Mucosa of descending colon (tissue), 3 donors: ENCODE data around the gene CDC42BPB. TPM values are rescaled to one million over a fixed set of nuclear protein-coding genes. Genes with fewer than 3 reads are reported as not detected.
A peak's percentile ranks its signal among the peaks of the same experiment; 100 is the strongest.

ENCODE experiments used
- ATAC-seq: fragments of 200-7000 bp; cut with Tn5 transposase; one replicate; pipeline ENCODE4 v1.9.1; 2020; ENCODE audit warnings: mild to moderate bottlenecking, moderate library complexity
- DNase-seq, 3 donors: peaks; one replicate each; pipeline ENCODE4 v3.0.0-alpha.2; 2020
- H3K36me3 ChIP-seq: fragments of 200-600 bp; one replicate; pipeline ENCODE4 v1.8.0; 2021; ENCODE audit warnings: low read depth, mild to moderate bottlenecking
- H3K4me1 ChIP-seq: fragments of 200-600 bp; one replicate; pipeline ENCODE4 v1.8.0; 2021; ENCODE audit warnings: low read depth, mild to moderate bottlenecking
- H3K4me3 ChIP-seq: fragments of 200-600 bp; one replicate; pipeline ENCODE4 v1.8.0; 2021; ENCODE audit warnings: mild to moderate bottlenecking
- H3K9me3 ChIP-seq: fragments of 200-600 bp; one replicate; pipeline ENCODE4 v1.8.0; 2021; ENCODE audit warnings: mild to moderate bottlenecking
- intact Hi-C, 2 donors: fragments of 100-400 bp; cut with DNase I in 1 of 2; cut with micrococcal nuclease in 1 of 2; formaldehyde crosslinking; loops; one replicate each; pipeline versions ENCODE4 v1.11.0 to v1.11.1; 2022; cut with DNase I, micrococcal nuclease
- total RNA-seq, 3 donors: library from RNA; stranded (reverse); fragmentation: NEBNext Ultra II Directional in 2 of 3; extraction: Animal tissue kit (Norgen Biotek cat#: 25700) in 2 of 3; gene quantifications; one replicate each; pipeline versions ENCODE4 v1.2.1 to v1.2.4, GENCODE V29; 2021 to 2023
- TF ChIP-seq, protein P1 (sequence below): fragments of 200-600 bp; IDR thresholded peaks from one replicate; pipeline ENCODE4 v1.8.0; 2022; ENCODE audit warnings: antibody characterized with exemption, mild to moderate bottlenecking
- donor health status: DM: no; HTN: no; CAD: no; lungs with moderate emphysema.
- donor health status: DM: no; HTN: no; CAD: no.
- donor health status: DM: no; HTN: yes; CAD: no.

CDC42BPB gene
- total RNA-seq, 3 donors from 2014 or later = 77.6 to 106 (median 84.4) TPM

DNA sequence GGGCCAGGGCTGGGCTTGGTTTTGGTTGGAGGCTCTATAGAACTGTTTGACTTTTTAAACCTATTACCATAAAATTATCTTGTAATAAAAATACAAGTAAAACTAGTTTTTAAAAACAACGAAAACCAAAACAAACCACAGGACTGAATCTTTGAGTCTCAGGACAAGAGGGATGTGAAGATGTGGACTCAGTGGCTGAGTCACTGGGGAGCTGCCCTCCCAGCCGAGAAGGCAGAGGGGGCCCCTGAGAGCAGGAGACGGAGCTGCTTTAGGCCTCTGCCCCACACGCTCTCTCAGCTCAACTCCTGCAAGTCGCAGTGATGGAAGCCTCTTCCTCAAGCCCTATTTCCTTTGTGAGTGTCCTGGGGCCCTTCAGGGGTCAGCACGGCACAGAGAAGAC, 59.0 kb downstream of the CDC42BPB start:
- H3K4me3 ChIP-seq = no peak overlapping the region
- H3K4me1 ChIP-seq = peaks cover 14% of the 10 kb centered on the region
- no peaks in the 10 kb centered on the region for H3K36me3 ChIP-seq
- TF ChIP-seq, protein P1, sequence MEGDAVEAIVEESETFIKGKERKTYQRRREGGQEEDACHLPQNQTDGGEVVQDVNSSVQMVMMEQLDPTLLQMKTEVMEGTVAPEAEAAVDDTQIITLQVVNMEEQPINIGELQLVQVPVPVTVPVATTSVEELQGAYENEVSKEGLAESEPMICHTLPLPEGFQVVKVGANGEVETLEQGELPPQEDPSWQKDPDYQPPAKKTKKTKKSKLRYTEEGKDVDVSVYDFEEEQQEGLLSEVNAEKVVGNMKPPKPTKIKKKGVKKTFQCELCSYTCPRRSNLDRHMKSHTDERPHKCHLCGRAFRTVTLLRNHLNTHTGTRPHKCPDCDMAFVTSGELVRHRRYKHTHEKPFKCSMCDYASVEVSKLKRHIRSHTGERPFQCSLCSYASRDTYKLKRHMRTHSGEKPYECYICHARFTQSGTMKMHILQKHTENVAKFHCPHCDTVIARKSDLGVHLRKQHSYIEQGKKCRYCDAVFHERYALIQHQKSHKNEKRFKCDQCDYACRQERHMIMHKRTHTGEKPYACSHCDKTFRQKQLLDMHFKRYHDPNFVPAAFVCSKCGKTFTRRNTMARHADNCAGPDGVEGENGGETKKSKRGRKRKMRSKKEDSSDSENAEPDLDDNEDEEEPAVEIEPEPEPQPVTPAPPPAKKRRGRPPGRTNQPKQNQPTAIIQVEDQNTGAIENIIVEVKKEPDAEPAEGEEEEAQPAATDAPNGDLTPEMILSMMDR = no peak
- ATAC-seq = no peak
- no peak for DNase-seq
- intact Hi-C loops = no loop called here
- no peaks in the 10 kb centered on the region for H3K9me3 ChIP-seq

DNA sequence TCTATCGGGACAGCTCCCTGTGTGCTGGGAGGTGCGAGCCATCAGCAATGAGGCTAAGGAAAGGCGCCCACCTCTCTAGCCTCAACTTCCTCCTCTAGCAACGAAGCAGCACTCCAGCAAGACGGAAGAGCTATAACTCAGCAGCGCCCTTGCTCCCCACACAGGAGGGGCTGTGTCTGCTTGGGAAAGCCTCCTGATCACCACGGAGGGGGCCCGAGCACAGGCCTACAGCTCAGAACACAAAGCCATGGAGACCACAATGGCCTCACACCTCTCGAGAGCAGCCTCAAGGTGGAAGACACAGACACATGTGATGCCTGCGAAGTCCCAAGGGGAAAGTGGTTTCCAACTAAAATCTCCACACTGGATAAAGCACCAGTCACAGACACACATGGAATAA, 60.4 kb downstream of the CDC42BPB start:
- Histone ChIP-seq H3K4me3 (no peak overlapping the region), H3K4me1 (peaks cover 19% of the 10 kb centered on the region), H3K9me3 (no peaks in the 10 kb centered on the region), H3K36me3 (no peaks in the 10 kb centered on the region)
- TF ChIP-seq, protein P1 = no peak
- no peak for ATAC-seq
- DNase-seq = no peak
- intact Hi-C loops = no loop called here

DNA sequence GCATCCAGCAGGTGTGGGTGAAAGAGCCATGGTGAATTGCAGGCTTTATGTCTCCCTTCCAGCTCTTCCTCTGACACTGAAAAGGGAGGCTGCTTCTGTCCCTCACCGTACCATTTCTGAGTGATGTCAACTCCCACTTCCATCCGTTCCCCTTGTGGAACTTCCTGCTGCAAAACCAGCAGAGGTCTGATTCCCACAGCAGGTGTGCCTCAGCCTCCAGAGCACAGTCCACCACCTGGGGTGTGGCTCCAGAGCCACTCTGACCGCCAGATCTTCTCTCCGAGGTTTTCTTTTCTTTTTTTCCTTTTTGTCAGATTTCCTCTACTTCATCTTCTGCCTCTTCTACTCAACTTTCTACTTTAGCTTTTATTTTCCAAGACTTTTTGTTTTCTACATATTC, 62.7 kb downstream of the CDC42BPB start:
- Histone ChIP-seq H3K36me3 (no peaks in the 10 kb centered on the region), H3K4me1 (peaks cover 19% of the 10 kb centered on the region), H3K4me3 (no peak overlapping the region), H3K9me3 (no peaks in the 10 kb centered on the region)
- TF ChIP-seq, protein P1 = no peak
- intact Hi-C loops = no loop called here
- ATAC-seq = peak; percentile 85
- DNase-seq = peak in 2 of 3 donors; percentile 54 to 57

DNA sequence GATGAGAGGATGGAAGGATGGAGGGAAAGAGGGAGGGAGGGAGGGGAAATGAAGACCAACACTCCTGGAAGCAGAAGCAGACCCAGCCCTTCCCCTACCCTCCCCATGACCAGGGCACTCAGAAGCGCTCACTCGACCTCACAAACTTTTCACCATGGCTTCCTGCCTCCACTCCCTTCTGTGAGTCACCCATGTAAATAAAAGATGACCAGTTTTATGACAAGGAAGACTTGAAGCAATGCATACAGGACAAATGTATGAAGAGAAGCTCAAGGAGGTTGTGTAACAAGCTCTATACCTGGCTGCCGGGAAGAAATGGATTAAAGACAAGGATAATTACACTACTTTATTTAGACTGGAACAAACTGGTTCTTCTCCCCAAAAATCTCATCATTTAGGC, 63.8 kb downstream of the CDC42BPB start:
- peak in 2 of 3 donors; percentile 61 to 64 for DNase-seq
- intact Hi-C loops = no loop called here
- ATAC-seq = peak; percentile 96
- TF ChIP-seq, protein P1 = no peak
- H3K36me3 ChIP-seq = no peaks in the 10 kb centered on the region
- no peak overlapping the region for H3K4me3 ChIP-seq
- H3K4me1 ChIP-seq = peaks cover 19% of the 10 kb centered on the region
- H3K9me3 ChIP-seq = peaks cover 3% of the 10 kb centered on the region

DNA sequence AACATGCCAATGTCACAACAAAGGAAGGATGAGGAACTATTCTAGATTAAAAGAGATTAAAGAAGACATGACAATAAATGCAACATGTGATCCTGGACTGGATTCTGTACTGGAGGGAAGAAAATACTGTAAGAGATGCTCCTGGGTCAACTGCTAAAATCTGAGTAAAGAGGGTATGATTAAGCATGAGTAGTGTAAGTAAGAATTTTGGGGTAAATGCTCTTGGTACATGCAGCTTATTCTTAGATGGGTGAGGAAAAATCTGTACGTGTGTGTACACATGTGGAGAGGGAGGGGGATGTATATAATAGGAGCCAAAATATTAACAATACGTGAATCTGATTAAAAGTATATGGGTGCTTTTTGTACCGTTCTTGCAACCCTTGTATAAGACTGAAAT, 66.0 kb downstream of the CDC42BPB start:
- Histone ChIP-seq H3K4me3 (no peak overlapping the region), H3K4me1 (peaks cover 19% of the 10 kb centered on the region), H3K36me3 (no peaks in the 10 kb centered on the region), H3K9me3 (peaks cover 12% of the 10 kb centered on the region)
- DNase-seq (no peak), ATAC-seq (no peak)
- intact Hi-C loops = no loop called here
- TF ChIP-seq, protein P1 = no peak

DNA sequence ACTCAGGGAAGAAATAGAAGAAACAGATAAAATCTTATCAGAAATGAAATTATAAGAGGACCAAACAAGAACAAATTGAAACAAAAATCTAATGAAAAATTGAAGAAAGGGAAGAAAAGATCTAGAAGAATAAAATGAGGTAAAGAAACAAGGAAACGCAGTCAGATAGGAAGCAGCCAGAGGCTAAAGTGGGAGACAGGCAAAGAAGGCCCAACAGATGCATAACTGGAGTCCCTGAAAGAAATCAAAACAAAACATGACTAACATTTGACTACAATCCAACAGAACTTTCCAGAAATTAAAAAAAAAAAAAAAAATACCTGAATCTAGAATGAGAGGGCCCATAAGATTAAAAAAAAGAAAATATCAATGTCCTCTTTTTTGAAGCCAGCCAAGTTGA, 69.3 kb downstream of the CDC42BPB start:
- H3K9me3 ChIP-seq = peaks cover 12% of the 10 kb centered on the region
- H3K36me3 ChIP-seq = peaks cover 2% of the 10 kb centered on the region
- no peak overlapping the region for H3K4me3 ChIP-seq
- TF ChIP-seq, protein P1 = no peak
- intact Hi-C loops = no loop called here
- H3K4me1 ChIP-seq = peaks cover 2% of the 10 kb centered on the region
- ATAC-seq (no peak), DNase-seq (no peak)
